Activated CD8-positive, alpha-beta memory T cell treated with anti-CD3 and anti-CD28 coated beads, Interleukin-2, amount 10 ng/mL, durations not matched to agents 7 days and 5 days (primary cell): ENCODE results near the gene ZC4H2. TPM values are rescaled to one million over a fixed set of nuclear protein-coding genes. Genes with fewer than 3 reads are reported as not detected.
"Not testable (repeated sequence)": the region's sequence is repeated elsewhere in the genome, so short reads cannot be mapped to it uniquely, and the experiment has no call there.

ENCODE experiments used
- ATAC-seq: fragments of 150-1000 bp; cut with Tn5 transposase; one replicate; pipeline ENCODE4 v1.10.0; 2021; ENCODE audit warnings: moderate library complexity
- CTCF ChIA-PET: fragments of 350-600 bp; sonication (Branson Sonifier 250); formaldehyde crosslinking; loops from one replicate; lab custom pipeline; 2021; ENCODE audit warnings: antibody characterized with exemption; lab: Charles Lee
- DNase-seq: peaks from one replicate; pipeline ENCODE4 v3.0.0-alpha.2; 2020
- H3K27ac Mint-ChIP-seq: one replicate; pipeline ENCODE4 v1.8.0; 2021; ENCODE audit warnings: mild to moderate bottlenecking, mixed read lengths
- H3K27me3 Mint-ChIP-seq: one replicate; pipeline ENCODE4 v1.8.0; 2021; ENCODE audit warnings: mixed read lengths
- H3K36me3 Mint-ChIP-seq: one replicate; pipeline ENCODE4 v1.8.0; 2021; ENCODE audit warnings: mild to moderate bottlenecking, mixed read lengths
- H3K4me1 Mint-ChIP-seq: one replicate; pipeline ENCODE4 v1.8.0; 2021; ENCODE audit warnings: mixed read lengths
- H3K4me3 Mint-ChIP-seq: one replicate; pipeline ENCODE4 v1.8.0; 2021; ENCODE audit warnings: mild to moderate bottlenecking, moderate library complexity, mixed read lengths
- H3K9me3 Mint-ChIP-seq: one replicate; pipeline ENCODE4 v1.8.0; 2022; ENCODE audit warnings: low read depth, mixed read lengths
- total RNA-seq, 2 experiments: library from RNA; stranded (reverse); gene quantifications; one replicate each; pipeline ENCODE4 v1.2.3, GENCODE V29; 2021

Gene ZC4H2
- total RNA-seq, 2 experiments from 2014 or later: 10.7 to 12.6 TPM

DNA sequence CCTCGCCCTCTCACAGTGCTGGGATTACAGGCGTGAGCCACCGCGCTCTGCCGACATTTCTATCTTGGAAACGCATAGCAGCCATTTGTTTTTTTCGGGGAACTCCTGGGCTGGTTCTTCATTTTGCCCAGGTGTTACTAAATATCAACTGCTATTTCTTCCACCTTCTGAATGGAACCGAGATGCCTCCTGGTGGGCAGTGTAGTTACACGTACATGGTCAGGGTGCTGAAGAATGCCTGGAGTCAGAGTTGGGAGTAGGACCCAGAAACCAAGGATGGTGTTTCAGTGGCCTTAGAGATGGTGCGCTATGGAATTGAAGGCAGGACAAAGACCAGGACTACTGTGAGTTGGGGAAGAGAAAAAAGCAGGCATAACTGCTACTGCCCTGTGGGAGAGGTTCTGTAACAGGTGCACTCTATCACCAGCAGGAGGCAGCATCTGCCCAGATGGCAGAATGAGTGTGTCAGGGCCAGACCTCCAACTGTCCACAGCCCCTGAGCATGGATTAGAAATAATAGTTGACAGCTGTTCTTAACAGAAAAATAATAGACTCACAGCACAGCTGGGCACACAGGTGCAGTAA, 81.7 kb downstream of the ZC4H2 start:
- CTCF ChIA-PET: no interaction called here
- ATAC-seq: peak; percentile 55
- H3K9me3 Mint-ChIP-seq: no peaks in the 10 kb centered on the region
- peaks cover 2% of the 10 kb centered on the region for H3K4me1 Mint-ChIP-seq
- H3K36me3 Mint-ChIP-seq: no peaks in the 10 kb centered on the region
- DNase-seq: peak; percentile 52
- no peaks in the 10 kb centered on the region for H3K27me3 Mint-ChIP-seq
- H3K4me3 Mint-ChIP-seq: no peak overlapping the region
- no peak overlapping the region for H3K27ac Mint-ChIP-seq

DNA sequence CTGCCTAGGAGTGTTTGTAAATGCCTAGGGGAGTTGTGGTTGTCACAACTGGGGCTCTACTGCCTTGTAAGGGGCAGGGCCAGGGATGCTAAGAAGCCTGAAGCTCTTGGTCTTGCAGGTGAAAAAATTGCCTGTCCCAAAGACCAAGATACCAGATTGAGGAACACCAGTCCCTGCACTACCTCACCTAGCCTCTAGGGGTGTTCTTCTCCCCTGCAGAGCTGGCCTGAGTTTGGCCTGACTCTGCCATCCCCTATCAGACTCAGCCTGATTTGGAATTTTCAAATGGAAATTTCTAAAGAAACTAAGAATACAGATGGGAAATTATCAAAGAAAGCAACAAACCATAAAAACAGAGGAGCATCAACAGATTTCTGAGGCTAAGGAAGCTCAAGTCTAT, 90.4 kb downstream of the ZC4H2 start:
- ATAC-seq: no peak
- Mint-ChIP-seq H3K27me3 (no peaks in the 10 kb centered on the region), H3K9me3 (no peaks in the 10 kb centered on the region), H3K4me3 (no peak overlapping the region), H3K27ac (no peak overlapping the region), H3K4me1 (no peaks in the 10 kb centered on the region), H3K36me3 (peaks cover 1% of the 10 kb centered on the region)
- CTCF ChIA-PET: no interaction called here
- no peak for DNase-seq

DNA sequence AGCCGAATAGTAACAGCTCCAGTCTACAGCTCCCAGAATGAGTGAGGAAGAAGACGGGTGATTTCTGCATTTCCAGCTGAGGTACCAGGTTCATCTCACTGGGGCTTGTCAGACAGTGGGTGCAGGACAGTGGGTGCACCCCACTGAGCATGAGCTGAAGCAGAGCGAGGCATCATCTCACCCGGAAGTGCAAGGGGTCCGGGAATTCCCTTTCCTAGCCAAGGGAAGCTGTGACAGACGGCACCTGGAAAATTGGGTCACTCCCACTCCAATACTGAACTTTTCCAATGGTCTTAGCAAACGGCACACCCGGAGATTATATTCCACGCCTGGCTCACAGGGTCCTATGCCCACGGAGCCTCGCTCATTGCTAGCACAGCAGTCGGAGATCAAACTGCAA, 97.5 kb downstream of the ZC4H2 start:
- H3K4me1 Mint-ChIP-seq, H3K9me3 Mint-ChIP-seq, CTCF ChIA-PET: not testable (repeated sequence)

DNA sequence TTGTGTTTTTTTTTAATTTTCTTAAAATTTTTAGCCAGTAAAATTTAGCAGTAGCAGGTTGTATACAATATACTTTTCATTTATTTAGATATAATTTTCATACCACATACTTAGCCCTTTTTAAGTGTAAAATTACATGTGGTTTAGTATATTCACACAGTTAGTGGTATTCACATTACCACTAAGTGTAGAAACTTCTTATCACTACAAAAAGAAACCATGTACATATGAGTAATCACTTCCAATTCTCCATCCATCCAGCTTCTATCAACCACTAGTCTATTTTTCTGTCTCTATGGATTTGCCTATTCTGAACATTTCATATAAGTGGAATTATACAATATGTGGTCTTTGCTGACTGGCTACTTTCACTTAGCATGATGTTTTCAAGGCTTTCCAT, 109.0 kb downstream of the ZC4H2 start:
- H3K4me1 Mint-ChIP-seq: peaks cover 10% of the 10 kb centered on the region
- no peaks in the 10 kb centered on the region for H3K27me3 Mint-ChIP-seq
- no peak for DNase-seq
- peaks cover 19% of the 10 kb centered on the region for H3K36me3 Mint-ChIP-seq
- no peak for ATAC-seq
- CTCF ChIA-PET: no interaction called here
- peaks cover 13% of the 10 kb centered on the region for H3K9me3 Mint-ChIP-seq
- H3K27ac Mint-ChIP-seq: no peak overlapping the region
- H3K4me3 Mint-ChIP-seq: no peak overlapping the region

More for the DNA sequence above, 97.5 kb downstream of the ZC4H2 start:
- not testable (repeated sequence) for ATAC-seq, H3K36me3 Mint-ChIP-seq, H3K4me3 Mint-ChIP-seq, H3K27ac Mint-ChIP-seq, H3K27me3 Mint-ChIP-seq, DNase-seq

Other genes with a start within 250 kb of the ZC4H2 start
- gene ZC3H12B, start 58.4 kb upstream of the ZC4H2 start, total RNA-seq: 1 to 10 TPM; 1.3 to 1.6 TPM